ENCODE measurements around the gene LMCD1.

The LMCD1 gene

GRCh38 chr3:8539419-8539818 is 37.8 kb downstream of the LMCD1 start:
- DNase-seq, result peak; percentile 84

DNA sequence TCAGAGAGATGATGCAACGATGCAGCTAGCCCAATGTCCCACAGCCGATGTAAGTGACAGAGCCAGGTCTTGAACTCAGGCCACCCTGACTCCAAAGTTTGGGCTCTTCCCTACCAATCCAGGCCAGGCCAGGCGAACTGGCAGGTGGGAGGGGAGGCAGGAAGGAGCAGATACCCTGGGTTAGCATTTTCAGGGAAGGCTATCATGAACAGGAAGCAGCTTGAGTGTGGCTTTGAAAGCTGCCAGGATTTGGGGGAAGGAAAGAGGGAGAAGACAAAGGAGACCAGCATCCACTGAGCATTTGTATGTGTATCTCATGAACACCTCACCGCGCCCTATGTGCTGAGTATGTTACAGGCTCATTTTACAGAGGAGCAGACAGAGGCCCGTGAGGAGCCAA is 38.8 kb downstream of the LMCD1 start:
- DNase-seq, result no peak

DNA sequence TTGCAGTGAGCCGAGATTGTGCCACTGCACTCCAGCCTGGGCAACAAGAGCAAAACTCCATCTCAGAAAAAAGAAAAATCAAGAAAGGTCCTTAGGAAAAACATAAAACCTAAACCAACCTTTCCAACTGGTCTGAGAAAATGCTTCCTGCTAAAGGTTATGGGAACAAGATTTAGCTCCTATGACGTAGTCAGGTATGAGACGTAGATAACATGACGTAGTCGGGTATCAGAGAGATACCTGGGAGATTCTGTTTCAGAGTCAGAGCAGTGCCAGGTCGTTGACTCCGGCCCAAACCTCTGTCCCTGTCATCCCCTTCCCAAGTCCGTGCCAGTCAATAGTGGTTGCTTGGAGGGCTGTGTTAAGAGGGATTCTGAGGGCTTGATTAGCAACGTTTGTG is 39.9 kb downstream of the LMCD1 start:
- DNase-seq, result no peak

- no peak for DNase-seq
Observed at GRCh38 chr3:8542190-8543135, 40.8 kb downstream of the LMCD1 start.

GRCh38 chr3:8546609-8547008 is 45.0 kb downstream of the LMCD1 start:
- DNase-seq, result no peak

- no peak for DNase-seq
Observed at GRCh38 chr3:8548502-8549275, 47.1 kb downstream of the LMCD1 start.

DNA sequence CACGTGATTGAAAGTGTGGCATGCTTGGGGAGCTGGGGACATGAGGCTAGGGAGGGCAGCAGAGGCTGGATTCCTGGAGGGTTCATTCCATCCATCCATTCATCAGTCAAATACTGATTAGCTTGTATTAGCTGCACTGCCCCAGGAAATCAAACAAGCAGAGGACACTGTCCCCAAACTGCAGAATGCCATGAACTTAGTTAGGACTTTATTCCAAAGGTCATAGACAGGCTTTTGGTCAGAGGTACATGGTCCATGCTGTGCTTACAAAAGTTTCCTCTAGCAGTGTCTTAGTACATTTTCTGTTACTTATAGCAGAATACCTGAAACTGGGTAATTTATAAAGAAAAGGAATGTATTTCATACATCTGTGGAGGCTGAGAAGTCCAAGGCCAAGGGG is 47.7 kb downstream of the LMCD1 start:
- no peak for DNase-seq

DNA sequence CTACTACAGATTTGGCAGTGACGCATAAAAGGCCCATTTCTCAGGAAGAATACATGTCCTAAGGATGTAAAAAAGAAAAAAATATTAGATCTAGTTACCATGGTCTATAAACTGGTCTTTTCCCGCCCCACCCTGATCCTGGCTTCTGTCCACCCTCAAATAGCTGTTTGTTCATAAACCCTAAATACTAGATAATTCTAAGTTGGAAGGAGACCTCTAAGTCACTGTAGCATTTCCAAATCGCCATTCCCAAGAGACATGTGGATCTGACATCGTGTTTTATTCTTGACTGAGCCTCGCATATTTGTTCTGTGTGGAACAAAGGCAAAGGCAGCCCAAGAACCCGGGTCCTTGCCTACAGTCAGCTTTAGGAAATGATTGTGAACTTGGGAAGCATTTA is 49.0 kb downstream of the LMCD1 start:
- DNase-seq, result no peak

GRCh38 chr3:8552223-8552762 is 50.7 kb downstream of the LMCD1 start:
- no peak for DNase-seq

- no peak for DNase-seq
Observed at GRCh38 chr3:8553405-8553804, 51.8 kb downstream of the LMCD1 start.

GRCh38 chr3:8554696-8555095 is 53.1 kb downstream of the LMCD1 start:
- DNase-seq, result no peak

DNA sequence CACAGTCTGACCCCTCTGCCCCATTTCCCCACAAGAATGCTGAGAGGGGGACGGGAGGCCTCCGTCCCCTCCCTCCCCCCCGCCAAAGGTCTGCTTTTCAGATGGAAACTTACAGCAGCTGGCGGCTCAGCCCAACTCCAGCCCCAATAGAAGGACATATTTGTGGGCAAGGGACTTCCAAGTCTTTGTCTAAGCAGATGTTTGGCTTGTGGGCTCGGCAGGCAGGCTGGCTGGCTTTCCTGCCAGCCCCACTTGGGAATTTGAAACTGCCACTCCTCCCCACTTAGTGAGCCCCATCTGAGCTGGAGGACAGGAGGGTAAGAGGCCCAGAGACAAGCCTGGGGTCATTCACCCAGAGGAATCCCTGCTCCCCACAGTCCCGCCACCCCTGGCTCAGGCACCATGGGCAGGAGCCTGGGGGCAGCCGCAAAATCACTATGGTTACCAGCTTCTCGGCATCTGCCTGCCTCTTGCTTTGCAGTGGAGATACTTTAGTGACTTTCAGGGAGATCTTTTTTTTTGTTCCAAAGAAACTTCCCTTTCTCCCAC is 53.6 kb downstream of the LMCD1 start:
- DNase-seq, result peak; percentile 92

DNA sequence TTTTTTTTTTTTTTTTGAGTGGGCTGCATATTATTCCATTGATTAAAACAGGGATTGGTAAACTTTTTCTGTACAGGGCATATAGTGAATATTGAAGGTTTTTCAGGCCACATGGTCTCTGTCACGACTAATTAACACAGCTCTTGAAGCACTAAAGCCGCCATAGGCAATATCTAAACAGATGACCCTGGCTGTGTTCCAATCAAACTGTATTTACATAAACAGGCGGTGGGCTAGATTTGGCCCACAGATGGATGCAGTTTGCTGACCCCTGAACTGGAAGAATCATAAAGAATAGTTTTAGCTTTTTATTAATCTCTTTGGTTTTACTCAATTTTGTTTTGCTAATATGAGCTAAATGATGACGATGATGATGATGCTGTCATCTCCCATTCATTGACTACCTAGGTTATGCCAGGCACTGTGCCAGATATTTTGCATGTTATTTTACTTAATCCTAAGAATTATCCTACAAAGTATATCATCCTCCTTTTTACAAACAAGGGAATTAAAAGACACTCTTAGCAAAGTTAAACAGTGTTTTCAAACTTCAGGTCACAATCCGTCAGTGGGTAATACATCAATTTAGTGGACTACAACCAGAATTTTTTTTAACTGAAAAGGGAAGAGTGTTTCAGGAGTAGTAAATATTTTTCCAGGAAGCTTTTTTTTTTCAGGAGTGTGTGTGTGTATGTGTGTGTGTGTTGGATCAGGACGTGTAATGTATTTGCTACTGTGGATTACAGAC is 54.3 kb downstream of the LMCD1 start:
- DNase-seq, result no peak

DNA sequence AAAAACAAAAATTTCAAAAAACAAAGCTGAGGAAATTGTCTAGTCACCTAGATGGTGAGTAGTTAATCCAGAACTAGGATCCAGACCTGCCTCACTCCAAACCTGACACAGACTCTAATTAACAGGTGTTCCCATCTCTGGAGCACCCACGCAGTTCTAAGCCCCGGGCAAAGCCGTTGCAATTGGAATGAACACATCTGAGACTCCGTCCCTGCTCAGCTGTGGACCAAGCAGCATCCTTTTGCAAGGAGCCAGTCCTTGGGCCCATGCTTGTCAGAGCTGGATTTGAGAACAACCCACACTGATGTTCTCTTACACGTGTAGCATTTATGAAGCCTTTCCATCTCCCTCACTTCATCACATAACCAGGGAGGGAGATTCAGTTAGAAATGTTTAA is 54.8 kb downstream of the LMCD1 start:
- DNase-seq, result no peak

DNA sequence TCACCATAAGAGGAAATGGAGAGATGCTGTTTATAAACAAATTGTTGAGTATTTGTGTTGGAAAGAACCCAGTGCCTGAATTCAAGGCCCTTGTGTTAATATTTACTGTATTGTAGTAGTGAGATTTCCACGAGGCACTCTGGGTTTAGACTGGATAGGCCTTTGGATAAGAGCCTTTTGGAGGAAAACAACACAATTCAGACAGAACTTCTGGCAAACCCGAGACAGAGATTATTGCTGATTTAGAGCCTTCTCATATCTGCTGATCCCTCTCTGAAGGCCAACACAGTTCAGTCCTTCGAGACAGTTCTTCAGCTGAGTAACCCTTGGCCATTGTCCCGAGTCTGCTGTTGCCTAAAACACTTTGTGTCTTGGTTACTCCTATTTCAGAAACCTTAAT is 55.7 kb downstream of the LMCD1 start:
- DNase-seq, result no peak

- DNase-seq, result no peak
Observed at GRCh38 chr3:8558645-8559044, 57.0 kb downstream of the LMCD1 start.

DNA sequence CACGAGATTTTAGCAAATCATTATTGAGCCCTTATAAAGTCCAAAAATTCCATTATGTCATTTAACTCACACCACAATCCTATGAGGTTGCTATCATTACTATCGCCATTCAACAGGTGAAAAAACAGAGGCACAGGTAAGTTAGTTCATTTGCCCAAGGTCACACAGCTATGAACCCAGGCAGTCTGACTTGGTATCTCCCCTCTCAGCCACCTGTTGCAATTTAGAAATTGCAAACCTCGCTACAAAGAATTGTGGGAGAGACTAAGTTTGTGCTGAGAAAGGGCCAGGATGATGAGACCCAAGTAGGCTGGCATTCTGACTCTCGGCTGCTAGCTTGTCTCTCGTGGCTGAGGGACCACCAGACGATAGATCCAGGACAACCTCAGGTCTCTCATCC is 57.7 kb downstream of the LMCD1 start:
- no peak for DNase-seq

DNA sequence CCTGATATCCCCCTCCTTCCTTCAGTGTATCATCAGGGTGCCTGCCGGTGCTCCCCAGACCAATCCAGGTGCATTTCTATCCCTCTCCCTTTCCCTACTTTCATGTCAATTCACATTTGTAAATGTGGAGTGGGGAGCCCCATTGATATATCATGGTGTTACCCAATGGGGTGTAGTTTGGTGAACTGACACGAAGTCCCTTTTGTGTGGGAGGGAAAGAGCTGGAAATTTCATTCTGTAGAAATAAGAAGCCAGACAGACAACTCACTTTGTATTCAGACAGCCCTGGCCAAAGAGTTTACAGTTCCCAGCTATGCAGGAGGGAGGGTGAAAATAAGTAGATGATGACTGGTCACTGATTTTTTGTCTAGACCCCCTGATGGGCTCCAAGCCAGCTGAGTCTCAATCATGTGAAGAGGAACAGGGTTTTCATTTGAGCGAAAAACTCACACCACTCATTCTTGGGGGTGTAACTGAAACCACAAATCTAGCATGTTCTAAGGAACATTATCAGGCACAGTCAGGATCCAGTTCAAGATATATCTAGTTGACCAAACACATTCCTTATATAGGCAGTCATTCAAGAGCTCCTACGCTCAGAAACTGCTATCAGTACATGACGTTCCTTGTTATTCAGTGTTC is 58.9 kb downstream of the LMCD1 start:
- peak; percentile 78 for DNase-seq

DNA sequence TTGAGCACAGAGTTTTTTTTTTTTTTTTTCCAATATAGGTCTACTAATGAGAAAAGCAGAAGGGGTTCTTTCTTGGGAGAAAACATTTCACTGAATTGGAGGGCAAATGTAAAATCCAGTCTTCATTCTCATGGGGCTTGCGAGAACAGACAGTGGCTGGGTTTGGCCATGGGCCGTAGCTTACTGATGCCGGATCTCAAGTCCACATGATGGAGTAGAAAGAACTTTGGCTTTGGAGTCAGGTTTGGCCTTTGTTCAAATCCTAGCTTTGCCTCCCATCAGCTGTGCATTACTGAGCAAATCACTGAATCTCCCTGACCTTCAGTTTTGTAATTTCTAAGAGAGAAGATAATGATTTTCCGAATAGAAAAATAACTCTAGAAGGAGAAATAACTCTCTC is 59.7 kb downstream of the LMCD1 start:
- DNase-seq, result no peak

DNA sequence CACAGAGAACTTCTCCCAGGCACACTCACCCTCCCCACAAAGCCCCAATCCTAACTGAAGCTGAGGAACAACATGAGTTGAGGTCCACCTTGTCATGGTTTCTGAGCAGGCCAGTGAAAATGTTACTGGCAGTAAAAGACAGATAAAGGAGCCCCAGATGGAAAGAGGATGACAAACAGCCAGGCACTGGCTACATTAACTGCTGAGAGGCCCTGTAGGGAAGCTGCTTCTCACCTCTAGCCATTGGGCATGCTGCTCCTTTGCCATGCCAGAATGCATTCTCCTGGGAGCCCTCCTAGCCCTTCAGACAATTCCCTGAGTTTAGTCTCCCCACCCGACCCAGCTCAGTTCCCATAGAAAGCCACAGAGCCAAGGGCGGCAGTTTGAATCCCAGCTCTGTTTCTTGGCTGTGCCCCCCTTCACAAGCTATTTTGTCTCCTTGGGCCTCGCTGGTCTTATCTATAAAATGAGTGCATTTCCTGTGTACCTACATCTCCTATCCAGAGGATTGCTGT is 60.5 kb downstream of the LMCD1 start:
- no peak for DNase-seq

DNA sequence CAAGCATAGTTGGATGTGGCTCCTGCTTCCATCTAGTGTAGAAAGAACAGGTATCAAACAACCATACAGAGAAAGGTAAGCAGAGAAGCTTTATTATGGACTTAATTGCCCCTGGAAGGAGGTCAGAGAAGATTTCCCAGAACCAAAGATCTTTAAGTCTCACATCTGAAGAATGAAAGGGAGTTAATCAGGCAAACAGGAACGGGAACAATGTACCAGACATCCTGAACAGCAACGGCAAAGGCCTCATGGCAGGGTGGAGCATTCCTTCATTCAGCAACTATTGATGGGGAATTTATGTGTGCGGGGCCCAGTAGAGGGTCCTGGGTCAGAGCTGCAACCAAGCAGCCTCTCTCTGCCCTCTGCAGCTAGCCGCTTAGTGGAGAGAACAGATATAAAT is 61.5 kb downstream of the LMCD1 start:
- DNase-seq, result no peak

- no peak for DNase-seq
Observed at GRCh38 chr3:8563597-8563996, 62.0 kb downstream of the LMCD1 start.
